ENCODE data around the gene SNX22.
A peak's percentile ranks its signal among the peaks of the same experiment; 100 is the strongest.

SNX22 gene

GRCh38 chr15:64151727-64152506, at the start of gene SNX22 (continued):
- no peak for TF ChIP-seq ZNF433 (tag by site-specific recombination; IDR thresholded peaks at IDR 0.05; ENCODE audit: low read depth)
- TF ChIP-seq ZSCAN5A (tag by site-specific recombination; IDR thresholded peaks at IDR 0.05), result 0 out of 2 replicates have a peak, but pooled peaks have one; percentile 32
- TF ChIP-seq ZNF629 (tag by site-specific recombination; IDR thresholded peaks at IDR 0.05), result no peak
- TF ChIP-seq ZNF658 (tag by site-specific recombination; IDR thresholded peaks at IDR 0.05), result no peak
- no peak for TF ChIP-seq ZFP41 (tag by site-specific recombination; IDR thresholded peaks at IDR 0.05; ENCODE audit: borderline replicate concordance)
- TF ChIP-seq ZNF37A (tag by site-specific recombination; IDR thresholded peaks at IDR 0.05), result no peak
- no peak for TF ChIP-seq FEZF1 (tag by site-specific recombination; IDR thresholded peaks at IDR 0.05)
- no peak for TF ChIP-seq ZNF548 (tag by site-specific recombination; IDR thresholded peaks at IDR 0.05)
- TF ChIP-seq ZNF529 (tag by site-specific recombination; IDR thresholded peaks at IDR 0.05; ENCODE audit: insufficient replicate concordance), result no peak
- TF ChIP-seq PATZ1 (tag by site-specific recombination; IDR thresholded peaks at IDR 0.05), result no peak; the same call in none of the 2 replicates
- no peak for TF ChIP-seq ZNF704 (tag by site-specific recombination; IDR thresholded peaks at IDR 0.05)
- TF ChIP-seq ZNF791 (tag by site-specific recombination; IDR thresholded peaks at IDR 0.05), result no peak
- TF ChIP-seq ZNF645 (tag by site-specific recombination; IDR thresholded peaks at IDR 0.05), result no peak
- no peak for TF ChIP-seq ZNF202 (tag by site-specific recombination; IDR thresholded peaks at IDR 0.05; ENCODE audit: borderline replicate concordance)
- TF ChIP-seq EGR2 (tag by site-specific recombination; IDR thresholded peaks at IDR 0.05; ENCODE audit: low read depth), result peak; percentile 87
- TF ChIP-seq ZNF221 (tag by site-specific recombination; IDR thresholded peaks at IDR 0.05; ENCODE audit: borderline replicate concordance), result no peak
- TF ChIP-seq PRDM6 (tag by site-specific recombination; IDR thresholded peaks at IDR 0.05), result no peak
- TF ChIP-seq ZSCAN18 (tag by site-specific recombination; IDR thresholded peaks at IDR 0.05), result no peak
- no peak for TF ChIP-seq ZNF560 (tag by site-specific recombination; IDR thresholded peaks at IDR 0.05; ENCODE audit: borderline replicate concordance)
- no peak for TF ChIP-seq ZNF350 (tag by site-specific recombination; IDR thresholded peaks at IDR 0.05)
- no peak for TF ChIP-seq ZNF596 (tag by site-specific recombination; IDR thresholded peaks at IDR 0.05)
- TF ChIP-seq ZNF26 (tag by site-specific recombination; IDR thresholded peaks at IDR 0.05), result no peak
- TF ChIP-seq ZNF792 (tag by site-specific recombination; IDR thresholded peaks at IDR 0.05), result no peak
- TF ChIP-seq ZNF600 (tag by site-specific recombination; IDR thresholded peaks at IDR 0.05), result 0 out of 2 replicates have a peak, but pooled peaks have one; percentile 36
- no peak for TF ChIP-seq ZNF830 (tag by site-specific recombination; IDR thresholded peaks at IDR 0.05; ENCODE audit: low read depth)
- no peak for TF ChIP-seq ZNF660 (tag by site-specific recombination; IDR thresholded peaks at IDR 0.05)
- TF ChIP-seq KLF10 (tag by site-specific recombination; IDR thresholded peaks at IDR 0.05), result peak; percentile 64
- no peak for TF ChIP-seq ZNF843 (tag by site-specific recombination; IDR thresholded peaks at IDR 0.05)
